NCI-H510A (cell line): ENCODE data around the gene BRD3OS.
A peak's percentile ranks its signal among the peaks of the same experiment; 100 is the strongest.

Experiments
- DNase-seq: peaks from one replicate; lab custom pipeline; 2025; lab: John Stamatoyannopoulos, UW

The BRD3OS gene, protein sequence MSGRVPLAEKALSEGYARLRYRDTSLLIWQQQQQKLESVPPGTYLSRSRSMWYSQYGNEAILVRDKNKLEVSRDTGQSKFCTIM

DNA sequence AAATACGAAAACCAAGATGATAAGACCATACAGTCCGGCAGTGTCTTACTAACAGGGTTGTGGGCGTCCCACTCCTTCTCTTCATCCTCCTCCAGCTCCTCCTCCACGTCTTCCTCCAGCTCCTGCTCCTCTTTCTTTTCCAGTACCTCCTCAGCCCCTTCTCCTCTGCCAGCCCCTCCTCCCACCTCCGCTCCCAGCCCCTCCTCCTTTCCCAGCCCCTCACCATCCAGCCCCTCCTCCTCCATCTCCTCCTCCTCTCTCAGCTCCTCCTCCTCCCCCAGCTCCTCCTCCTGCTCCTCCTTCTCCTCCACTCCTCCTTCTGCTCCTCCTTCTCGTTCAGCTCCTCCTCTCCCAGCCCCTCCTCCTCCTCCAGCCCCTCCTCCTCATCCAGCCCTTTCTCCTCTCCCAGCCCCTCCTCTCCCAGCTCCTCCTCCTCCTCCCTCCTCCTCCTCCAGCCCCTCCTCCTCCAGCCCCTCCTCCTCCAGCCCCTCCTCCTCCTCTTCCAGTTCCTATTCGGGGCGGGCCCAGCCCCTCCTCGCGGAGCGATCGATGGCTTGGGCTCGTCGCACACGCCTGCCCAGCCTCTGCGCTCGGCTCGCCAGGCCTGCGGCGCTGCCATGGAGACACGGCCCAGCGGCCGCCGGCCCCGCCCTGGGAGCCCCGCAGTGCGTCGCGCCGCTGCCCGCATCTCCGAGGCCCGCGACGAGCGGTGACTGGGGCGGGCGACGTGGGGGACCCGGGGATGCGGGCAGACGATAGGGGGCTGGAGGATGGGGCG is at the start of gene BRD3OS:
Gene BRD3OS, plus strand, starts transcription at position 654 of the 778 bp plus-strand sequence. CDS start 1,267 bp downstream, outside the sequence.
- DNase-seq: peak; percentile 87

DNA sequence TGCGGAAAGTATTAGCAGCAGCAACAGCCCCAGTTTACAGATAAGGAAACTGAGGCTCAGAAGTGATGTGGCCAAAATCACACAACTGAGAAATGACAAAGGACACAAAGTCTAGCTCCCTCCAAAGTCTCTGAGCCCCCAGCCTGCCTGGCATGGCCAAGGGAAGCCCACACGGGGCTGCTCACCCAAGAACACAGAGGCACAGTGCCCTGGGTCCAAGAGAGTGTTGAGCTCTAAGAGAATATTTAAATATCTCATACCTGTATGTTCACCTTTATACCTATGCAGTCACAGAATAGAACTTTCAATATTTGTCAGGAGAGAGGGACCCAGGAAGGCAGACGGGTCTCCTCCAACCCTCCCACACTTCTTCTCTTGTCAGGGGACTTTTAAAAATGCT is 49.8 kb upstream of the BRD3OS start:
- DNase-seq: no peak

DNA sequence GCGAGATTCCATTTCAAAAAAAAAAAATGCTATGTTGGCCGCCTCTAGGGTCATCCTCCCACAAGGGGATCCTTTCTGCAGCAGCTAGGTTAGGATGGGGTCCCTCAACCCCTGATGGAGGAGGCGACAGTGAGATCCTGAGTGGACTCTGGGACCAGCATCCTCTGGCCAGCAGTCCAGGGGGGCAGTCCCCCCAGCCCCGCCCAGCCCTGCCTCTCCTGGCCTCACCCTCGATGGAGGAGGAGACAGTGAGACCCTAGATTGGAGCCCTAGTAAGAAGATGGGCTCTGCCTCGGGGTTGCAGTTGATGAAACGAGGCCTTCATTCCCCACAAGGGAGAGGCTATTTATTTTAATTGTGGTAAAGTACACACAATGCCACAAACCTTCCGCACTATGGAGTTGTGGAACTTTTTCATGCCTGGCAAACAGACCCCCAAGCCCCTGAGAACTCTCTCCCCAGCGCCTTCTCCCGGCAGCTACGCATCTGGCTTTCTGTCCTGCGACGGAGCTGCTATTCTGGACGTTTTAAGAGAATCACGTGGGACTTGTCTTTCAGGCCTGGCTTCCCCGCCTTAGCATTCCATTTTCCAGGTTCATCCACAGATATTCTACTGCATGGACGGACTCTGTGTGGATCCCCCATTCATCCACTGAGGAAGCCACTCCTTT is 49.0 kb upstream of the BRD3OS start:
- no peak for DNase-seq

DNA sequence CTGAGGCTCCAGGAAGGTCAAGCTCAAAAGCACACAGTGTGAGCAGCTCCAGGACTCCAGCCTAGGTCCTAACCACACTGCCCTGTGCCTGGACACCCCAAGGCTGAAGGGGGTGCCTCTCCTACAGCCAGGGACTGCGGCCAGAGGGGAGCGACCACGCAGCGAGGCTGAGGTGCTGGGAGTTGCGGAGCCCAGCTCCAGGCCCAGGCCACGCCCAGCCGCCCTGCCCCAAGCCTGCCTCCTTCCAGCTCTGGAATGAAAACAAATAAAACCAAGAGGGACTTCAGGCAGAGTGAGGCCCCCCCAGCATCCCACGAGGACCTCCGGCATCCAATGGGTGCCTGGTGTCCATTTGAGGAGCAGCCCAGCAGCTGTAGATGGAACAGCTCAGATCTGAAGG is 48.4 kb upstream of the BRD3OS start:
- no peak for DNase-seq

DNA sequence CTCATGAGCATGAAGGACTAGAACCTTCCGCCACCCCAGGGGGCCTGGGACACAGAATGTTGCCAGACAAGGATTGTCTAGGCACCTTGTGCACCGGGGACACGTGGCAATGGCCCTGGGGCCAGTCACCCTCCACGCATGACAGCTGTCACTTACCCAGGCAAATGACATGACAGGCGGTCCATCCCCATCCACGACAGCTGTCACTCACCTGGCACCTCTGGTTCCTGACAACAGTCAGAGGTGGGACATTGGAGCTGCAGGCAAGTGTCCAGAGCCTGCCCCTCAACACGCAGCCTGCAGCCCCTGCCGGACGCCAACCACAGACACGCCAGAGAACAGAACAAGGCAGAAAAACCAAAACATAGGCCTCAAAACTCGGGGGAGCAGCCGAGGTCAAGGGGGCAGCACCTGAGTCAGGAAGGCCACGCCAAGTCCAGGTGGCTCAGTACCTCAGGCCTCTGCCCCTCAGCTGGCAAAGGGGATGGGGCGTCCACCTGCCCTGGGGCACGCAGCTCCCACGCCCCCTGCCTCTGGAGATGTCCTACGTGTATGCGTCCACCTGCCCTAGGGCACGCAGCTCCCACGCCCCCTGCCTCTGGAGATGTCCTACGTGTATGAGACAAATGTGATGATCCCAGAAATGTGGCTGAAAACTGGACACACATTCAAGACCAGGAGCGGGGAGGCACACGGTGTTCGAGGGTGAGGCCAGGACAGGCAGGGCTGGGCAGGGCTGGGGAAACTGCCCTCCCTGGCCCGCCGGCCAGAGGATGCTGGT is 47.7 kb upstream of the BRD3OS start:
- no peak for DNase-seq

DNA sequence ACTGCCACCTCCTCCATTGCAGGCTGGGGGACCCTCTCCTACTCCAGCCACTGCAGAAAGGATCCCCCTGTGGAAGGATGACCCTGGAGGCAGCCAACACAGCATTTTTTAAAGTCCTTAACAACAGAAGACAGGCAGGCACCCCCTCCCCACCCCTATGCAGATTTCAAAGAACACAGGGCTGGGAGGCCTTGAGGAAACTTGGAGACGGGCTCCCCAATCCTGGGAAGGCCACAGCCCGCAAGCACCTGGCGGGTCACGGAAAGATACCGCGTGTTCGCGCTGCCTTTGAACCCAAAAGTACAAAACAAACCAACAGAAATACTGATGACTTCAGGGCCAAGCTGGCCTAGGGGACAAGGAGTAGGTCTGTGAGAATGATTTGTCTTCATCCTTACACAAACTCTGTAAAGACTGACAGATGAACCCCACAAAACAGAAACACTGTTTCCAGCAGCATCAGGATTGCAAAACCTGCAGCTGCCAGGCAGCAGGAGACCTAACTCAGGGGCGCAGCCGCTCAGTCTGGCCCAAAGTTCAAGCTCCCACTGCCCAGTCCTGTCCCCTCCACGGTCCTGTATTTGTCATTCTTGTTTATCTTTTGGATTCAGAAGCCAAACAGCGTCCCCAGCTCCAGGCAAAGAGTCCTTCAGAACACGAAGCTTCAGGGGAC is 46.9 kb upstream of the BRD3OS start:
- DNase-seq: no peak

DNA sequence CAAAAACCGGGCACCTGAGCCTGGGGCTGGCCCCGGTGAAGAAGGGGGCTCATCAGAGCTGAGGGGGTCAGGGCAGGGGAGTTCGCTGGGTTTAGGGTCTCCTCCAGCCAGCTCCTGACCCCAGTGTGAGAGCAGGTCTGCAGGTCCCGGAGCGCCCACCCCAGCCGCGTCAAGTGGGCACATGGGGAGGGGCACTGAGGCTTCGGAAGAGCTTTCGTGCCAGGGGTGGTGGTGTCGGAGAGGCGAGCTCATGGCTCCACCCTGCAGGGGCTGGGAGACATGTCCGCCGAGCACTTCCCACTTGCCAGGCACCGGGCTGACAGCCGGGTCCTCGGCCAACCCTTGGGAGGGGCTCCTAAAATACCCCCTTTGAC is 46.4 kb upstream of the BRD3OS start:
- no peak for DNase-seq

DNA sequence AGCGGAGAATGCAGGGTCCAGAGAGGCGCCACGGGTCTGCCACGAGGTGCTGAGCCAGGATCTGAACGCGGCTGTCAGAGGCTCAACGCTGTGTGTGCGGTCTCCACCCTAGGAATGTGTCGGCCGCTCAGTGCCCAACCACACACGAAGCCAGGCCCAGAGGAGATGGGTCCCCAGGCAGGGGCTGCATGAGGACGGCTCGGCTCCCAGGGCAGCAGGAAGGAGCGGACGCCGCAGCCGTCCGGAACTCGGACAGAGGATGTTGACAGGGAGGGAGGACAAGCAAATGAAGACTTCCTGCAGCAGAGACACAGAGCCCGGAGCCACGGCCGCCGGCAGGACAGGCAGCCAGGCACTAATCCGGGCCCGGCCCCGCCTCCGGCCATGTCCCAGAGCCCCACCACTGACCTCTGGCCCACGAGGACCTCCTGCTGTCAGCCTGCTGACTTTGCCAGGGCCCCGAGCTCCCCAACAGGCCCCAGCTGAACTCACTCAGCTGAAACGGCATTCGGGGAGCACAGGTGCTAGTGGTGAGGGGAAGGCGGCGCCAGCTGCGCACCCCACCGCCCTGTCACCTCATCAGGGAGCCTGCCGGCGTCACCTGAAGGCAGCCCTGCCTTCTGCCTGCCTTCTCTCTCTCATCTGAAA is 45.9 kb upstream of the BRD3OS start:
- DNase-seq: no peak

DNA sequence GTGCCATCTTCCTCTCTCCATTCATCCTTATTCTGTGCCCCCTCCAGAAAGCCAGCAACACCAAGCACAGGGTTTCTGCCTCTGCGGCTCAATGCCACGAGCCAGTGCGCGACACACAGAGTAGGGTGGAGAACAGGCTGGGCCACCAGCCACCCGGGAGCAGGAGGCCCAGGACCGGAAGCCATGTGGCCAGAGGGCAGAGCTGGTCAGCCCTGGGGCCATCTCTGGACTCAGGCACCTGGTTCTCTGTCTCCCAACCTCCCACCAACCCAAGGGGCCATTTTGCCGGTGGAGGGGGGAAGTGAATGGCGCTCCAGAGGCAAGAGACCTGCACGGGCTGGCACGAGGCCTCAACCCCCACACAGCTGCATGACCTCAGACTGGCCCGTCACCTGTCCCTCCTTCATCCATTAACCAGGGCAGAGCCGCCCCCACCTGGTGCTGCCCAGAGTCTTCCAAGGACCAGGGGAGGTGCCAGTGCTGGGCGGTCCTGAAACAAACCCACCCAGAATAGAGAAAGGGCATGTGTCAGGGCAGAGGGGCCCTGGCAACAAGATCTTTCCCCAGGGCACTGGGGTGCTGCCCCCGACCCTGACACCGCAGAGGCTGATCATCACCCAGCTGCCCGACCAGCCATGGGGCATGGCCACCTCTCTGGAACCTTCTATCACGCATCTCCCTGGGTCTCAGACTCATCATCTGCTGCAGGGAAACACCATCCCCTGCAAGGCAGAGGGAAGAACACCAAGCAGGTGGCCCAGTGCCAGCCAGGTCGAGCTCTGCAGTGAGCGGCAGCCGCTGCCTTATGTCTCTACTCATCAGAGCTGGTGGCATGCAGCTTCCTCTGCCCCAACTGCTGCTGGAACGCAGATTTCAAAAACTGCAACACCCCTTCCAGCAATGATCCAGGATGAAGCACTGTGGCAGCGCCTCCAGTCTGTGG is 45.1 kb upstream of the BRD3OS start:
- no peak for DNase-seq

DNA sequence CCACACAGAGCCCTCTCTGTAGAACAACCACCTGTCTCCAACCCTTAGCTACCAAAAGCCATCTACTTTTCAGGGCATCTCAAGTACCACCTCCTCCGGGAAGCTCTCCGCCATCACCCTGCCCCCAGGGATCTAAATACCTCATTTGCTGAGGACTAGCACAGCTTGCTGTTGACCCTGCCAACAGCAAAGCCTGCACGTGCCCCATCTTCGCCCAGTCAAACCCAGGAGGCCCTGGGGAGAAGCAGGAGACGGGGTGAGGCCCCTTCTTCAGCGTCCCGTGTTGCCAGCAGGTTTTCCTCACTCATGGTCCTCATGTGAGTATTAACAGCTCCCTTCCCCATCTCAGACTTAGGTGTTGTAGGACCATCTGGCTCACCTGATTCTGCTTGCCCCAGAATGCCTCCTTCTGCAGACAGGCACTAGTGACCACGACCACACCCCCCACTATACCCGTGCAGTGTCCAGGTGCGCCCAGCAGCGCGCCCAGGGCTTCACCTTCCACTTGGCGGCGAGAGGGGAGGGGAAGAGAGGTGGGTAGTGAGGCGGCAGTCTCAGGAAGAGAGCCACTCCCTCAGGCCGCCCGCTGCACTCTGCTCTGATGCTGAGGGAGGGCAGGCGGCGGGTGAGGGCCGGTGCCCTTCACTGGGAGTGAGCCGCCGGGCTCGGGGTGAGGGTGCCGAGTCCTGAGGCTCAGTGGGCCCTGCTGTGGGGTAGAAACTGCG is 44.3 kb upstream of the BRD3OS start:
- peak; percentile 61 for DNase-seq

DNA sequence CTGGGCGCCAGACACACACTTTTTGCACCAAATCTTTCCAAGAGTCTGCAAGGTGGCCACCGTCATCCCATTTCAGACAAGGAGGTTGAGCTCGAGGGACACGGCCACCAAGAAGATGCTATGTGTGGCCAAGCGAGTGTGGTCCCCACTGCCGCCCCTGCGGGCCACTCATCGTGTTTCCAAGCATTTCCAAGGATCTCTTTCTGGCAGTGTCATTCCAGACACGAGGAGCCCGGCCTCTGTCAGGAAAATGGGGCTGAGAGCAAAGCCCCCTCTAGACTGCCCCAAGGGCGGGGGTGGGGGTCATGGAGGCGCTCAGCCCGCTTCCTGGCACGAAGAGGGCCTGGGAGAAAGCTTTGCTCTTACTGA is 43.7 kb upstream of the BRD3OS start:
- DNase-seq: no peak

DNA sequence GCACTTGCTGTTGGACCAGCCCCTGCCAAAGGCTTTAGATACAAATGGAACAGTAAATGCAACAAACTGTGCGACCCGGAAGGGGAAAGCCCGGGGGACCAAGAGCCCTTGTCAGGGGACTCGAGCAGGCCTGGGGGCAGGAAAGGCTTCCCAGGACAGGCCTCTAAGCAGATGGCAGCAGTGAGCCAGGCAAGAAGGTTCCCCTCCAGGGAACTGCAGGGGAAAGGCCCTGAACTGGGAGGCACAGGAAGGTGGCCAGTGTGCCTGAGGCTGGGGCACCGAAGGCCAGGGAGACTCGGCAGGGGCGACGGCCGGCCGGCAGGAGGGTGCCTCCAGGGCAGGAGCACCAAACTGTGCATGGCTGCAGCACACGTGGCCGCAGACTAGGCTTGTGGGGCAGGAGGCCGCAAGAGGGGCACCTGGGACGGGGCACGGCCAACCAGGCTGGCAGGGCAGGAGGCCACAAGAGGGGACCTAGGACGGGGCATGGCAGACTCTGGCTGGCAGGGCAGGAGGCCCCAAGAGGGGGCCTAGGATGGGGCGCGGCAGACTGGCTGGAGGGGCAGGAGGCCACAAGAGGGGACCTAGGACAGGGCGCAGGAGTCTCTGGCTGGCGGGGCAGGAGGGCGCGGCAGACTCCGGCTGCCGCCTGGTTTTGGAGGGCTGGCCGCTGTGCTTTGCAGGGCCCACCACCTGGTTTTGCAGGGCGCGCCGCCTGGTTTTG is 43.2 kb upstream of the BRD3OS start:
- DNase-seq: no peak

DNA sequence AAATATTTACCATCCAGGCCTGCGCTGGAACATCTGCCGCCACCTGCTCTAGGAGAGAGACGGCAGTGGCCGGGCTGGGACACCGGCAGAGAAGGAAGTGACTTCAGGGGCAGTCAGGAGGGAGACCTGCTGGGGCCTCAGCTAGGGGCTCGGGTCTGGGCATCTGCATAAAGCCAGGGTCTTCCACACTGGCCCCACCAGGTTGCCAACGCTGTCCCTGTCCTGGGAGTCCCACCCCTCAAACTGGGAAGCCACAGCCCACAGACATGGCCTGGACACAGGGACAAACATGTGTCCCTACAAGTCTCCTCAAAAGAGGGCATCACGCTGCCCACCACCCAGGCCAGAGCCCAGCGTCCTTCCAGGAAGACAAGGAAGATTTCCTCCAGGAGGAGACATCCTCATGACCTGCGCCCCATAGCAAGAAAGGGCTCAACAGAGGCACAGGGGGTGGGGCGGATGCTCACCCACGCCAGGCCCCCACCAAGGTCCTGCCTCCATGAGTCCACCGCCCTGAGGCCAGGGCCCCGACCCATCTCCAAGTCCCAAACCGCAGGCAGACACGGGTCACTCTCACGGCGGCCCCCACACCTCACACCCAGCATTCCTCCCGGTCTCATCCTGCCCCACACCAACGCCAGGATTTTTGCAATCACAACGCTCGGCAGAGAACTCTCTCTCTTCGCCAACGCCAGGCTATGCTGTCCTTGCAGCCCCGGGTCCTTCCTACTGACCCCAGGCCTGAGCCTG is 42.1 kb upstream of the BRD3OS start:
- no peak for DNase-seq

DNA sequence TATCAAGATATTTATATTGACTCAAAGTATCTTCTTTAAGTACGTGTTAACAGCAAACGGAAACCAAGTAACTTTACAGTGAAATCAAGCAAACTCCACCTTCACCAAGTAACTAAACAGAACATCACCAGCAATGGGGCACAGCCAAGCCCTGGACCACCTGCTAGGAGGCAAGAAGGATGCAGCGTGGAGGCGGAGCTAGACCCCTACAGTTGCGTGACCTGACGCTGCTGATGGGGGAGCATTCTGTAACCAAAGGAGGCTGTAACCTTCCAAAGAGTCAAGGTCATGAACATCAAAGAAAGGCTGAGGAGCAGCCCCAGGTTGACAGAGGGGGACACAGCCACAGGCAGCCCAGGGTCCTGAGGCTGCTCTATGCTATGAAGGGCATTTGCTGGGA is 39.2 kb upstream of the BRD3OS start:
- no peak for DNase-seq

DNA sequence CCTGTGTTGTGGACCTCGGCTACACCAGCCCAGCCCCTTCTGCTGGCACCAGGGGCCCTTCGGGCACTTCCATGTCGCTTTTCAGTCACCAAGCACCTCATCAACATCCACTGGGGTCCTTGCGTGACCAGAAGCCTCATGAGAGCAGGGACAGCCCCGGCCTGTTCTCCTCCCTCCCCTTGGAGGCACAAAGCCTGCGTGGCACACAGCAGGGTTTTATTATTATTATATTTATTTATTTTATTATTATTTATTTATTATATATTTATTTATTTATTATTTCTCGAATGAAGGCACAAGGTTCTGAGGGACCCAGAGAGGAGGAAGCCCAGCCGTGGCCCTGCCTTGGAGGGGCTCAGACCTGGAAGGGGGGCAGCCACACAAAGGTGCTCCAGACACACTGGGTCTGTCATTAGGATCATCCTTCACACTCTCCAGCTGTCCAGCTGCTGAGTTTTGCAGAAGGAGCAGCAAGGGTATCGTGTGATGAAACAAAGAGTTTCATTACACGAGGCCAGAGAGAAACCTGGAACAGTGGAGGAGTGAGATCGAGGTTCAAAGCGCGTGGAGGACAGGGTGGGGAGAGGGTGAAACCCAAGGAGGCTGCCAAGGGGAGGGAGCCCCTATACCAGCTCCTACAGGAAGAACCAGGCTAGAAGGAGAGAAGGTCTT is 38.4 kb upstream of the BRD3OS start:
- DNase-seq: no peak

DNA sequence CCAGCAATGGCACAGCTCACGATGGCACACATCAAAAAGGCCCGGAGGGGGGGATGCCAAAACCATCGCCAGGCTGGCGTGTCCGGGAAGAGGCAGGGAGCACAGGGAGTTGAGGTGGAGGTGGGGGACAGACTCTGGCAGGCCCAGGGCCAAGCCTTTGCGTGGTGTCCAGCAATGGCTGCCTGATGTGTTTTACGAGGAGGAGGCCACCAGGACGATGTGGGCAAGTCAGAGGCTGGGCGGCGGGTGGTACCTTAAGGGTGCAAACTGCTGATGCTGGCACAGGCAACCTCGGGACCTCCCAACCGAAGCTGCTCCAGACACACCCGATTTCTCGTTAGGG is 37.9 kb upstream of the BRD3OS start:
- DNase-seq: no peak

DNA sequence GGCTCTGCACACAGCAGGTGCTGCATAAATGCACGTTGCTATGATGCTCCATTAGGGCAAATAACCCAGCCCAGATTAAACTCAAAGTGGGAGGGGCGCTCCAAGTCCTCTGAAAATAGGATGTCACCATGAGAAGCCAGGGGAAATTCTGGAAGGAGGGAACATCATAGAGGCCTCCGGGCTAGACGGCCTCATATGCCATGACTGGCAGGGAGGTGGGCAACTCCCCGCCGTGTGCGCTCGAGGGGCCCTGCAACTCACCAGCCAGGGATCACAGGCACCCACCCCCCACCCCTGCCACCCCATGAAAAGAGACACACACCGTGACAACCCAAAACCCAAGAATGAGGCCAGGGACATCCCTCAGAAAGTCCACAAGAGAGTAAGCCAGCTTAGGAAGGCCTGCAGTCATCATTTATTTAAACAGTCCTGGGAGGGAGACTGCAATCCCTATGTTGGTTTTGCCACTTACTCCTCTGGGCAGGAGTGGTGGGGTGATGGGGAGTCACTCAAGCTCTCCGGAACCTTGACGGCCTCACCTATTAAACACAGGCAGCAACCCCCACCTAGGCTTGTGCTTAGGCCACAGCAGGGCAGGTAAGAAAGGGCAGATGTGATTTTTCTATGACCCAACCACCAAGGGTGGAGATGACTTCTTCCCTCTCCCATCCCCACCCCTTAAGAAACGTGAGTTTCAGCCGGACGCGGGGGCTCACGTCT is 37.2 kb upstream of the BRD3OS start:
- DNase-seq: no peak
